HepG2 (cell line): Measurements from ENCODE around the gene INAFM2.

Experiments used
- NFIC ChIP-seq: IDR thresholded peaks from 2 replicates; pipeline ENCODE4 v1.6.1; 2012; ENCODE audit warnings: mild to moderate bottlenecking, low read length, inconsistent platforms
- ZNF337 ChIP-seq: sonication (generic); formaldehyde crosslinking; IDR thresholded peaks from 2 replicates; pipeline ENCODE4 v1.5.1; 2020; ENCODE audit warnings: missing genetic modification reagents, low read depth, mild to moderate bottlenecking, borderline replicate concordance
- ZNF556 ChIP-seq: sonication (generic); formaldehyde crosslinking; IDR thresholded peaks from 2 replicates; pipeline ENCODE4 v1.4.0; 2020; ENCODE audit warnings: mild to moderate bottlenecking, missing genetic modification reagents, borderline replicate concordance

DNA sequence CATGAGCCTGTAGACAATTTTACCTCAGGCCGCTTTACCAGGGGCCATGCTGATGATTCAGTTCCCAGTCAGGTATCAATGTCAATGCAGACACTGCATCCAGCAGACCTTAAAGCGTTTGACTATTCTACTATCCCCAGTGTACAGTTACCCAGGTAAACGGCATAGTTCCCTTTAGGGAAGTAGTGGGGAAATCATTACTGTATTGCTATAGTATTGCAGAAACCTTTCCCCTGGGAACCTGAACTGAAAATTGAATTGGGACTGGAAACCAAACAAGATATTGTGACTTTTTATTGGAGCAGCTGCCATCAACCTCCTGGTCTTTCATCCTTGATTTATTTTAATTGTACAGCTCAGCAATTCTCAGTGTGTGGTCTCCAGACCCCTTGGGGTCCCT is 6.6 kb upstream of the INAFM2 start:
- TF ChIP-seq ZNF556: no peak
- TF ChIP-seq NFIC: no peak
- no peak for TF ChIP-seq ZNF337
